ENCODE results near the gene CAMSAP3. TPM values are rescaled to one million over a fixed set of nuclear protein-coding genes. Genes with fewer than 3 reads are reported as not detected.

The CAMSAP3 gene
- total RNA-seq, 1 donor from 2014 or later = 1.1 TPM

DNA sequence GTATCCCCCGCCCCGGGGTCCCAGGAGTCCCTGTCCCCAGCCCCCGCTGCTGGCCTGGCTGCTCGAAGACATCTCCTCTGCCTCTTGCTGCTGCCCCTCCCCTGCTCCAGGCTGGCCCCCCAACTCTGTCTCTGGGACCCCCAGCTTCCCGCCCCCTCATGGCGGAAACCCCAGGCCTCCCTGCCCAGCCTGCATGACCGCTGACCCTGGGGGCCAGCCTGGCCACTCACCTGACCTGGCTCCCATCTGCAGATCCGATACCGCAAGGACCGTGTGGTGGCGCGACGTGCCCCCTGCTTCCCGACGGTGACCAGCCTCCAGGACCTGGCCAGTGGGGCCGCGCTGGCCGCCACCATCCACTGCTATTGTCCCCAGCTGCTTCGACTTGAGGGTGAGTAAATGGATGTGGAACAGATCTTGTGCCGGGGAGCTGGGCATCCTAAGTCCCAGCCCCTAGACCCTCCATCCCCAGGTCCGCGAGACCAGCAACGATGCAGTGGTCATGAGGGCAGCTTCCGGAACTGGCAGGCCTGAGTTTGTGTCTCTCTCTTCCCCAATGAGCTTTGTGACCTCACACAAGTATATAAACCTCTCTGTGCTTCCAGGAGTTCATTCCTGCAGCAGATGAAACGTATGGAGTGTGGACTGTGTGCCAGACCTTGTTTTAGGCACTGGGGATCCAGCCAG lies 12.4 kb downstream of the CAMSAP3 start:
- no peaks in the 10 kb centered on the region for H3K36me3 Mint-ChIP-seq (ENCODE audit: unreplicated experiment)
- TF ChIP-seq, protein P1, sequence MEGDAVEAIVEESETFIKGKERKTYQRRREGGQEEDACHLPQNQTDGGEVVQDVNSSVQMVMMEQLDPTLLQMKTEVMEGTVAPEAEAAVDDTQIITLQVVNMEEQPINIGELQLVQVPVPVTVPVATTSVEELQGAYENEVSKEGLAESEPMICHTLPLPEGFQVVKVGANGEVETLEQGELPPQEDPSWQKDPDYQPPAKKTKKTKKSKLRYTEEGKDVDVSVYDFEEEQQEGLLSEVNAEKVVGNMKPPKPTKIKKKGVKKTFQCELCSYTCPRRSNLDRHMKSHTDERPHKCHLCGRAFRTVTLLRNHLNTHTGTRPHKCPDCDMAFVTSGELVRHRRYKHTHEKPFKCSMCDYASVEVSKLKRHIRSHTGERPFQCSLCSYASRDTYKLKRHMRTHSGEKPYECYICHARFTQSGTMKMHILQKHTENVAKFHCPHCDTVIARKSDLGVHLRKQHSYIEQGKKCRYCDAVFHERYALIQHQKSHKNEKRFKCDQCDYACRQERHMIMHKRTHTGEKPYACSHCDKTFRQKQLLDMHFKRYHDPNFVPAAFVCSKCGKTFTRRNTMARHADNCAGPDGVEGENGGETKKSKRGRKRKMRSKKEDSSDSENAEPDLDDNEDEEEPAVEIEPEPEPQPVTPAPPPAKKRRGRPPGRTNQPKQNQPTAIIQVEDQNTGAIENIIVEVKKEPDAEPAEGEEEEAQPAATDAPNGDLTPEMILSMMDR (IDR thresholded peaks at IDR 0.05) = no peak
- no peak overlapping the region for H3K4me3 Mint-ChIP-seq (ENCODE audit: unreplicated experiment)
- no peak for DNase-seq (ENCODE audit: extremely low spot score, unreplicated experiment)
- no peak overlapping the region for H3K27ac Mint-ChIP-seq (ENCODE audit: unreplicated experiment)
- H3K9me3 Mint-ChIP-seq (ENCODE audit: unreplicated experiment) = no peaks in the 10 kb centered on the region
- no peaks in the 10 kb centered on the region for H3K27me3 Mint-ChIP-seq (ENCODE audit: unreplicated experiment)
- no peaks in the 10 kb centered on the region for H3K4me1 Mint-ChIP-seq (ENCODE audit: unreplicated experiment)

DNA sequence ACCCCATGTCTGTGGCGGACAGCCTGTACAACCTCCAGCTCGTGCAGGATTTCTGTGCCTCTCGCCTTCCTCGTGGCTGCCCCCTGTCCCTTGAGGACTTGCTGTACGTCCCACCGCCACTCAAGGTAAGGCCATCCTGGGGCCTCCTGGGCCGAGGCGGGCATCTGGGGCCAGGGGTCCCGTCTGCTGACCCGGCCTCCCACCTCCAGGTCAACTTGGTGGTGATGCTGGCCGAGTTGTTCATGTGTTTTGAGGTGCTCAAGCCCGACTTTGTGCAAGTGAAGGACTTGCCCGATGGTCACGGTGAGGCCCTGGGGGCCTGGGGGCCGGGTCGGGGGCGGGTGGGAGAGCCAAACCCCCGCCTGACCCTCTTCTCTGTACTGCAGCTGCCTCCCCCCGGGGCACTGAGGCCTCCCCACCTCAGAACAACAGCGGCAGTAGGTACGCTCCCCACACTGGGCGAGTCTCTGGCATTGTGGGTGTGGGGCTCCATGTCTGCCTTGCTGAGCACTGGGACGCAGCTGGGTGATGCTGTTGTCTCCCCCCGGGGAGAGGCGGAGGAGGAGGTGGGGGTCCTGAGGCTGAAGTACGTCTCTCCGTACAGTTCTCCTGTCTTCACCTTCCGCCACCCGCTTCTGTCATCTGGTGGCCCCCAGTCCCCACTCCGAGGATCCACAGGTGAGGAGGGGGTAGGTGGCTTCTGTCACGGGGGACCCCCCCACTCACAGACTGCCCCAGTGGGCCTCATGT lies 15.0 kb downstream of the CAMSAP3 start:
- no peak for DNase-seq (ENCODE audit: extremely low spot score, unreplicated experiment)
- TF ChIP-seq, protein P1 (IDR thresholded peaks at IDR 0.05) = no peak
- Mint-ChIP-seq H3K4me3 (ENCODE audit: unreplicated experiment) (no peak overlapping the region), H3K36me3 (ENCODE audit: unreplicated experiment) (no peaks in the 10 kb centered on the region), H3K9me3 (ENCODE audit: unreplicated experiment) (no peaks in the 10 kb centered on the region), H3K4me1 (ENCODE audit: unreplicated experiment) (no peaks in the 10 kb centered on the region), H3K27me3 (ENCODE audit: unreplicated experiment) (no peaks in the 10 kb centered on the region), H3K27ac (ENCODE audit: unreplicated experiment) (no peak overlapping the region)

DNA sequence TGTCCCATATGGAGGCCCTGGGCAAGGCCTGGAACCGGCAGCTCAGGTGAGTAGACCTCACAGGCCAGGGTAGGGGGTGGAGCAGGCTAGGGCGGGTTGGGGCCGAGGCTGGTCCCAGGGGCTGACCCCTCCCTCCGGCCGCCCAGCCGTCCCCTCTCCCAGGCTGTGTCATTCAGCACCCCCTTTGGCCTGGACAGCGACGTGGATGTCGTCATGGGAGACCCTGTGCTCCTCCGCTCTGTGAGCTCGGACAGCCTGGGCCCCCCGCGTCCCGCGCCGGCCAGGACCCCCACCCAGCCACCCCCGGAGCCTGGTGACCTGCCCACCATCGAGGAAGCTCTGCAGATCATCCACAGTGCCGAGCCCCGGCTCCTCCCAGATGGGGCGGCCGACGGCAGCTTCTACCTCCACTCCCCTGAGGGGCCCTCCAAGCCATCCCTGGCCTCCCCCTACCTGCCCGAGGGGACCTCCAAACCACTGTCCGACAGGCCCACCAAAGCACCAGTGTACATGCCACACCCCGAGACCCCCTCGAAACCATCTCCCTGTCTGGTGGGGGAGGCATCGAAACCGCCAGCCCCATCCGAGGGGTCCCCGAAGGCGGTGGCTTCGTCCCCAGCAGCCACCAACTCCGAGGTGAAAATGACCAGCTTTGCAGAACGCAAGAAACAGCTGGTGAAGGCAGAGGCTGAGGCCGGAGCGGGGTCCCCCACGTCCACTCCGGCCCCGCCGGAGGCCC lies 16.0 kb downstream of the CAMSAP3 start:
- TF ChIP-seq, protein P1 (IDR thresholded peaks at IDR 0.05) = no peak
- Mint-ChIP-seq H3K4me1 (ENCODE audit: unreplicated experiment) (no peaks in the 10 kb centered on the region), H3K27ac (ENCODE audit: unreplicated experiment) (no peak overlapping the region), H3K36me3 (ENCODE audit: unreplicated experiment) (no peaks in the 10 kb centered on the region), H3K9me3 (ENCODE audit: unreplicated experiment) (no peaks in the 10 kb centered on the region), H3K27me3 (ENCODE audit: unreplicated experiment) (no peaks in the 10 kb centered on the region), H3K4me3 (ENCODE audit: unreplicated experiment) (no peak overlapping the region)
- no peak for DNase-seq (ENCODE audit: extremely low spot score, unreplicated experiment)

DNA sequence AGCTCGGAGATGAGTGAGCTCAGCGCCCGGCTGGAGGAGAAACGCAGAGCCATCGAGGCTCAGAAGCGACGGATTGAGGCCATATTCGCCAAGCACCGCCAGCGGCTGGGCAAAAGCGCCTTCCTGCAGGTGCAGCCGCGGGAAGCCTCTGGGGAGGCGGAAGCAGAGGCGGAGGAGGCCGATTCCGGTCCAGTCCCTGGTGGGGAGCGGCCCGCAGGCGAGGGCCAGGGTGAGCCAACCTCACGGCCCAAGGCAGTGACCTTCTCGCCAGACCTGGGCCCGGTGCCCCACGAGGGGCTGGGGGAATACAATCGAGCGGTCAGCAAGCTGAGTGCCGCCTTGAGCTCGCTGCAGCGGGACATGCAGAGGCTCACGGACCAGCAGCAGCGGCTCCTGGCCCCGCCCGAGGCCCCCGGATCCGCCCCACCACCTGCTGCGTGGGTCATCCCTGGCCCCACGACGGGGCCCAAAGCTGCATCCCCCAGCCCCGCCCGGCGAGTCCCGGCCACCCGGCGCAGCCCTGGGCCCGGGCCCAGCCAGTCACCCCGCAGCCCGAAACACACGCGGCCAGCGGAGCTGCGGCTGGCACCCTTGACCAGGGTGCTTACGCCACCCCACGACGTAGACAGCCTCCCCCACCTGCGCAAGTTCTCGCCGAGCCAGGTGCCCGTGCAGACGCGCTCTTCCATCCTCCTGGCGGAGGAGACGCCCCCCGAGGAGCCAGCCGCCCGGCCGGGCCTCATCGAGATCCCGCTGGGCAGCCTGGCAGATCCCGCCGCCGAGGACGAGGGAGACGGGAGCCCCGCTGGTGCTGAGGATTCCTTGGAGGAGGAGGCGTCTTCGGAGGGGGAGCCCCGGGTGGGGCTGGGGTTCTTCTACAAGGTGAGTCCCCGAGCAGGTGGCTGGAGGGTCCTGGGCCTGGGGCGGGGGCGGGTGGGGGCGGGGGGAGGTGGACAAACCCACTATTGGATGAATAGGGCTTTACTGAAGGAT lies 16.9 kb downstream of the CAMSAP3 start:
- Mint-ChIP-seq H3K4me3 (ENCODE audit: unreplicated experiment) (no peak overlapping the region), H3K27me3 (ENCODE audit: unreplicated experiment) (no peaks in the 10 kb centered on the region), H3K4me1 (ENCODE audit: unreplicated experiment) (no peaks in the 10 kb centered on the region), H3K9me3 (ENCODE audit: unreplicated experiment) (no peaks in the 10 kb centered on the region), H3K36me3 (ENCODE audit: unreplicated experiment) (no peaks in the 10 kb centered on the region), H3K27ac (ENCODE audit: unreplicated experiment) (no peak overlapping the region)
- DNase-seq (ENCODE audit: extremely low spot score, unreplicated experiment) = no peak
- TF ChIP-seq, protein P1 (IDR thresholded peaks at IDR 0.05) = no peak

Measured in osteocyte (in vitro differentiated cells).